HG03521 (cell line): ENCODE results near the gene ARHGAP8.
"Not testable (repeated sequence)": the region's sequence is repeated elsewhere in the genome, so short reads cannot be mapped to it uniquely, and the experiment has no call there.

Experiments used
- ATAC-seq: cut with Tn5 transposase; IDR thresholded peaks from one replicate; pipeline ENCODE4 v1.9.1; 2021; ENCODE audit warnings: mild to moderate bottlenecking, moderate library complexity; ENCODE audit not compliant: unreplicated experiment

ARHGAP8 gene

DNA sequence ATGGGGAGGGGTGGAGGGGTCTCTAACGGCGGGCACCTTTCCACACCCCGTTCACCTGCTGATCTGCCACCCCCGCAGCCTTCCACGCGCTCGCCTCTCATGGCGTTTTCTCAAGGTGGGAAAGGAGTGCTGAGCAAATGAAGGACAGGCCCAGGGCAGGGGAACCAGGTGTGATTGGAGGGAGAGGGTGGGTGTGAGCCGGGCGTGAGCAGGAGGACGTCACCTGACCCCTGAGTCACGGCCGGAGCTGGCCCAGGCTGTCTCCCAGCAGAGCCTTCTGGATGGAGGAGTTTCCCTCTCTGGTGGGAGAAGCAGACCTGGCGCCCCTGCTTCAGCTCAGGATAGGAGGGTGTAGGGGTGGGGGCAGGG, 14.0 kb upstream of the ARHGAP8 start:
- no peak for ATAC-seq

DNA sequence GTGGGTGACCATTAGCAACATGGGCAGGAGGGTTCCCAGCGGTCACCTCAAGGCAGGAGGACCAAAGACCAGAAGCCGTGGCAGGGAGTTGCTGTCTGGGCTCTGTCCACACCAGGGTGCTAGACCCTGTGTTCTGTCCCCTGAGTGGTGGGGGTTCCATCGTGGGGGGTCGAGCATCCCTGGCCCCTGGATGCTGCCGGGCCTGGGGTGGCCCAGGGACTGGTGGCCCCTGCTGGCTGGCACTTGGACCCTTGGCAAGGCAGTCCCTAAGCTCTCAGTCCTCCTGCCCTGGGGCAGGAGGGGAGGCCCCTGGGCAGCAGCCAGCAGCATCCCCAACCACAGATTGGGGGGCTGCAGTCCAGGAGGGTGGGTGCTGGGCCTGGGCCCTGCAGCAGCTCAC, 13.4 kb upstream of the ARHGAP8 start:
- ATAC-seq, result no peak

DNA sequence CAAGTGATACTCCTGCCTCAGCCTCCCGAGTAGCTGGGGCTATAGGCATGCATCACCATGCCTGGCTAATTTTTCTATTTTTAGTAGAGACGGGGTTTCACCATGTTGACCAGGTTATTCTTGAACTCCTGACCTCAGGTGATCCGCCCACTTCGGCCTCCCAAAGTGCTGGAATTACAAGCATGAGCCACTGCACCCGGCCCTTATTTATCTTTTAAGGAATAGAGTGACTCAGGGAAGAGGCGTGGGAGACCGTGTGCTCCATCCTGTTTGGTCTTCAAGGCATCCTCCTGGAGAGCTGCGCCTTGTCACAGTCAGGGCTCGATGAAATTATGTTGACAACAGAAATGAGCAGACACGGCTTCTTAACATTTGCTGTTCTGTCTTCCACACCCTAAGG, 12.7 kb upstream of the ARHGAP8 start:
- not testable (repeated sequence) for ATAC-seq

DNA sequence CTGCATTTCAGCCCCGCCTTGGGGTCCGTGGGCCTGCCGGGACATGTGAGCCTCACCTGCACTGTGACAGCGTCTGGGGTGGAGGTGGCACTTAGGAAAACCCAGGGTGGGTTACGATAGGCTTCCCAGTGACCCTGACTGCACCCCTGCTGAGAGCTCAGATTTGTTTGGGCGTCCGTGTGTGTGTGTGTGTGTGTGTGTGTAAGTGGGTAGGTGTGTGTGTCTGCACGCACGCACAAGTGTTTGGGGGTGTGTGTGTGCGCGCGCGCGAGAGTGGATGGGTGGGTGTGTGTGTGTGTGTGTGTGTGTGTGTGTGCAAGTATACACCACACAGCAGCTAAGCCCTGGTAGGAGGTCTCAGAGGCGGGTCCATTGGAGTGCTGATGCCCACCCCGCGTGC, 12.1 kb upstream of the ARHGAP8 start:
- no peak for ATAC-seq

DNA sequence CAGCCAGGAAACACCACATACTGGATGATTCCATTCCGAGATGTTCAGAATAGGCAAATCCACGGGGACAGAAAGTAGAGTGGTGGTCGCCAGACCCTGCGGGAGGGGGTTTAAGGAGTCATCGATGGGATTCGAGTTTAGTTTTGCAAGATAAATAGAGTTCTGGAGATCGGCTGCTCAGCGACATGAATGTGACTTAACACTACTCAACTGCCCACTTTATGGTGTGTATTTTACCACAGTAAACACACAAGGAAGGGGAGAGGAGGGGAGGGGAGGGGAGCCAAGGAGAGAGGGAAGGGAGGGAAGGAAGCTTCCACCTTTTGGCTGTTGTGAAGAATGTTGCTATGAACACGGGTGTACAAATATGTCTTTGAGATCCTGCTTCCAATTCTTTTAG, 10.4 kb upstream of the ARHGAP8 start:
- no peak for ATAC-seq

DNA sequence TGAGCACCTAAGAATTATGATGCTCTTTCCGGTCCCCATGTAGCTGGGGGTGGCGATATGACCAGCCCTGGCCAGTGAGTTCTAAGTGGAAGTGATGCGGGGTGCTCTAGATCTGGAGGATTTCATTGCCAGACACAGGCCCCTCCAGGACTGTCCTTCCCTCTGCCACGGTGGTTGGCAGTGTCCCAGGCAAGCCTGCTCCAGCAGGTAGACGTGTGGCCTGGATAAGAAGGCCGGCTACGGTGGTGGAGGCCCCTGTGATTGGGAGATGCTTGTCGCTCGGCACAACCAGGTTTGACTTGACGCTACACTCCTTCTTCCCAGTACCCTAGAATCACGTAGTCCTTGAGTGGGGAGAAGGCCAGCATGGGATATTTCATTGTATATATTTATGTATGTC, 9.1 kb upstream of the ARHGAP8 start:
- no peak for ATAC-seq

DNA sequence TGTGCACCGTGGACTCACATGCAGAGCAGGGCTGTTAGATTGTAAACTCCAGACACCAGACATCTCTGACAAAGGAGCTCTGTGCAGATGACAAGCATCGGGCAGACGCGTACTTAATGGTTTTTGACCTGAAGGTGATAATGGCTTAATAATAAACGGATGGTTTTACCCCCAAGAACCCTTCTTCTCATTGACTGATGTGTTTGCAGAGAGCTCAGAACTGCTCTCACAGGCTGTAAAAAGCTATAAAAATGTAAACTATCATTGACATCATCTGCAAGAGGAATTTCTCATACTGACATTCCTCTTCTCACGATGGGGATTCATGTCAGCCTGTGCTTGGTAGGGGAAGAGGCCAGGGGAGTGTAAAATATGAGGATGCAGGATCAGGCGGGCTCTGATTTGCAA, 8.6 kb upstream of the ARHGAP8 start:
- ATAC-seq, result no peak

DNA sequence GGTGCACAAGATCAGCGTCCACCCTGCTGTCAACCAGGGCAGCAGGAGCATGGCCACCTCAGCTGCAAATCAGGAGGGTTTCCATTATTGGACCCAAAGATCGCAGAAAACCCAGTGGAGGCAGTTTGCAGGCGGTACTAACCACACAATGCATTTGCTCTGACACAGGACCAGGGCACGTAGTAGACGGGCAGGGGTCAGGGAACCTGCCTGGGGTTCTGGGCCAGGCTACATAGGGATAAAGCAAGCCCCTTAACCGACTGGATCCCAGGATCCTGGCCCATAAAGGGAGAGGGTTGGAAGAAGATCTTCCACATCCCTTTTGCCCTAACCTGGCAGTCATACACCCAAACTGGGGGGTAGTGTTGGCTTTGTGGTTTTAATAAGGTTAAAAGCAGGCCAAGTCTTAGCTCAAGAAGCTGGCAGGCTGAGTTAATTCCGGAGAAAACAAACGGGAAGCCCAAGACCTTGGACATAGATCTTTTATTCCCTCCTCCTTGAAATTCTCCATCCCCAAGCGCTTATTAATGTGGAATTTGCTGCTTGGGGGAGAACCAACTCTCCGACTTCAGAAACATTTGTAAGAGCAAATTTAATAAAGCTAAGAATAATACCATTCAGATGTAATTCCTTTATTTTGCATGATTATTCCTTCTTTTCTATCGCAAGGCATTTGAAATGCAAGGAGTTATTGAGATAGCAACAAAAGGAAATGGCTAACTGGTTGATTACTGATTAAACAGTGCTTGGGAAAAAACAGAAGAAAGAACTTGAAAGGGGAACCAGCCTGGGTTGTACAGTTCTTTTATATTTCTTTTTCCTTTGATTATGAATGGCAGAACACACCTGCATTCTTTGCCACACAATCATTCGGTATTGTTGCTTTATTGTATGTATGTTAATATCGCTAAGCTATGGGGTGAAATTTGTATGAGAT, 6.3 kb upstream of the ARHGAP8 start:
- ATAC-seq, result no peak

DNA sequence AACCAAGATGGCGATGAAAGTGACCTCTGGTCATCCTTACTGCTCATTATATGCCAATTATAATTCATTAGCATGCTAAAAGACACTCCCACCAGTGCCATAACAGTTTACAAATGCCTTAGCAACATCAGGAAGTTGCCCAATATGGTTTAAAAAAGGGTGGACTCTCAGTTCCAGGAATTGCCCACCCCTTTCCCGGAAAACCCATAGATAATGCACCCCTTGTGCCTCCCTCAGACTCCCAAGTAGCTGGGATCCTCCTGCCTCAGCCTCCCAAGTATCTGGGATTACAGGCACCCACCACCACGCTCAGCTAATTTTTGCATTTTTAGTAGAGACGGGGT, 4.6 kb upstream of the ARHGAP8 start:
- ATAC-seq, result not testable (repeated sequence)

DNA sequence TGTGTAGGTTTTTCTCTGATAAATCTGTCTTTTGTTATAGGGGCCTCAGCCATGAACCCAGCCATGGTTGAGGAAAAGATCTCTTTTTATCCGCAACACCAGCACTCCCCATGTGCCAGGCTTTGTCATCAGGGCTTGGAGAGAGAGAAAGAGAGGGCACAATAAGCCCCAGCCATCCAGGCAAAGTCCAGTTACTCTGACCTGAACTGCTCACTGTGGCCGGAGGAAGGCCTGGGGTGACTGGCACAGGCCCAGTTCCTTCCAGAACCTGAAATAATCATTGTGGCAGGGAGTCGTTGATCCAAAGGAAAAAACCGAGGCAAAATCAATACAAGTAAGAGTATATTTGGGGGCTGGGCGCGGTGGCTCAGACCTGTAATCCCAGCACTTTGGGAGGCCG, 3.9 kb upstream of the ARHGAP8 start:
- no peak for ATAC-seq

DNA sequence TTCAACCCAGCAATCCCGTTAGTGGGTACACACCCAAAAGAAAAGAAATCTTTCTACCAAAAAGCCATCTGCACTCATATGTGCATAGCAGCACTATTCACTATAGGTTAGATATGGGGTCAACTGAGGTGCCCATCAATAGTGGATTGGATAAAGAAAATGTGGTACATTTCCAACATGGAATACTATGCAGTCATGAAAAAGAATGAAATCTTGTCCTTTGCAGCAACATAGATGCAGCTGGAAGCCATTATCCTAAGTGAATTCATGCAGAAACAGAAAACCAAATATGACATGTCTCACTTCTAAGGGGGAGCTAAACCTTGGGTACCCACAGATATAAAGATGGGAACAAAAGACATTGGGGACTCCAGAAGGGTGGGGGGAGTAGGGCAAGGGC, 1.9 kb upstream of the ARHGAP8 start:
- ATAC-seq, result no peak

DNA sequence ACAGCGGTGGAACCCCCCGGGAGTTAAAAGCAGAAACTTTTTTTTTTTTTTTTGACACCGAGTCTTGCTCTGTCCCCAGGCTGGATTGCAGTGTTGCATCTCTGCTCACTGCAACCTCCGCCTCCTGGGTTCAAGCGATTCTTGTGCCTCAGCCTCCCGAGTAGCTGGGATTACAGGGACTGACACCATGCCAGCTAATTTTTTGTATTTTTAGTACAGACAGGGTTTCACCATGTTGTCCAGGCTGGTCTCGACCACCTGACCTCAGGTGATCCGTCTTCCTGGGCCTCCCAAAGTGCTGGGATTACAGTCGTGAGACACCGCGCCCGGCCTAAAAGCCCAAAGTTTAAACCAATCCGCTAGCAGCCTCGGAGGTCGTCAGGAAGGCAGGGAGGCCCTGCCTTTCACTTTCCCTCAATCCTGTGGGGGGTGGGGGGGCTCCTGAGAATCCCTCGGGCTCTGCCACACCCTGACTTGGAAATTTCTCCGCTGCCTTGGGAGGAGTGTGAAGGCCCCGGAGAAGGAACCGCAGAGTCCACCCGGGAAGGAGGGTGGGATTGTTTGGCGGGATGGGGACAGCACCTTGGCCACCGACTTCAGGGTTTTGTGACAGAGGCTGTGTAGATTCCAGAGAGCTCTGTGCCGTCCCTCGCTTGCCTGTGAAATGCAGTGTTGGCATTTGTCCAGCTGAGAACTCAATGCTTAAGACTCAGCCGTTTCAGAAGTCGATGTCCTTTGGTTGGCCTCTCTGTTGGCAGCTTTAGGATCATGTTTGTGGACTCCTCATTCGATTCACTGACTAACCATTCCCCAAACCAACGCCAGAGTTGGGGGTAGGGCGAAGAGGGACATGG, 1.0 kb downstream of the ARHGAP8 start:
- ATAC-seq, result no peak

DNA sequence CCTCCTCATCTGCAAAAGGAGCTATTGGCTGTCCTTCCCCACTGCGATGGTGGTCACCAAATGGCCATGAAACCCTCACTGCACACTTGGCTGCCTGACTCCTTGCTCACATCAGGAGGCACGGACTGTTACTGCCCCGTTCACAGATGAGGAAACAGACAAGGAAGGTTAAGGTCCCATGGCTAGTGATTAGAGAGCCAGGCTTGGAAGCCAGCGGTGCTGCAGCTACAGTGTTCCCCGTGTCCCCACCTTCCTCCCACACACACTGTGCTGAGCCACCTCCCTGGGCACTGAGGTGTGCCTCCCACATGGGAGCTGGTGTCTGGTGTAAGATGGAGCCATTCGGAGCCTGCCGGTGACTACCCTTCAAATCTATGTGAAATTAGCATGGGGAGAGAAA, 2.6 kb downstream of the ARHGAP8 start:
- ATAC-seq, result no peak

DNA sequence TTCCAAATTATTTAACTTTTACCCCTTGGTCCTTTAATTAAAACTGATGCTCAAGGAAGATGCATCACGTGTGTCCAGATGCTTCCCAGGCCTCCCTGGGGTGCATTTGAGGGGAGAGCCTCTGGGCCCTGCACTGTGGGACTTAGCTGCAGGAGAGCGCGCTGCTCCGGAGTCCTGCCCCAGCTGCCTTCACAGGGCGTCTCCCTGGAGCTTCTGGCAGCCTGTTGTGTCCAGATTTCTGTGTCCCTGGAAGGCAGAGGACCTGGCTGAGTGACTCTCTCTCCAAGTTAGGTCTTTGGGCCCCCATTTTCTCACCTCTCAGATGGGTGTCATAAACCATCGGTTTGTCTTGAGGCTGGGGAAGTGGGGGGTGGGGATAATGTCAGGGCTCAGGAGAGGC, 3.0 kb downstream of the ARHGAP8 start:
- no peak for ATAC-seq

DNA sequence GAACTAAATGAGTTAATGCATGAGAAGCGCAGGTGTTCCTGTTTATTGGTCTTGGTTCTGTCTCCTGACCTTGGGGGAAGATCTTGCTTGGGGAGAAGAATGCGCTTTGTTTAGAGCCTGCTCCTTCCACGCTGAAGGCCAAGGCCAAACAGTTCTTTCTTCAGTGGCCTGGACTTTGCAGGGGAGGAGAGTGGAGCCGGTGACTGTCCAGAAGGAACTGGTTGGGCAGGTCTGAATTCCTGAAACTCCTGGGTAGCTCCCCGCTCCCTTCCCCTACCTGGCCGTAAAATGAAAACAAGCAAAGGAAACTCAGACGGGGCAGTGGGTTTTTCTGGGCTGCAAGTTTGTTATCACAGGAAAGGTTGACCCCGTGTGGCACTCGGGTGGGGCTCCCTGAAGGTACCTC, 3.6 kb downstream of the ARHGAP8 start:
- no peak for ATAC-seq

DNA sequence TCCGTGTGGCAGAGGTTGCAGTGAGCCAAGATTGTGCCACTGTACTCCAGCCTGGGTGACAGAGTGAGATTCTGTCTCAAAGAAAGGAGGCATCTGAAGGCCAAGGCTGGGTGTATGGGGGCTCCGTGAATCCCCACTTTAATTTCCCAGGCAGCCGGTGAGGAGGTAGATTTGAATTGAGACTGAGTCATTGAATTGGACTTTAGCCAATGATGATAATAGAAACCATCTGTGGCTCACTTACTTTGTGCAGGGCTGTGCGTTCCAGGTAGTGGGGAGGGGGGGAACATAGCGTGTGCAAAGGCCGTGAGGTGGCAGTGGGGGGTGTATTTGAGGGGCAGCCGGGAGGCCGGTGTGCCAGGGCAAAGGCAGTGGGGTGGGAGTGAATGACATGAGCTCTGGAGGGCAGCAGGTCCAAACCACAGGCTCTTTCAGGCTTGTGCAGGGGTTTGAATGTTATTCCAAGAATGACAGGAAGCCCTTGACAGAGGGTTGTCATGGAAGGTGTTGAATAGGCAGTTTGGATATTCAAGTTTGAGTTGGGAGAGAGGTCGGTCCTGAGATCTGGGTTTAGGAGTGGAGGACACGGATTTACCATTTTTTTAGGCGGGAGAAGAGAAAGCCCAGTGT, 6.1 kb downstream of the ARHGAP8 start:
- ATAC-seq, result no peak

DNA sequence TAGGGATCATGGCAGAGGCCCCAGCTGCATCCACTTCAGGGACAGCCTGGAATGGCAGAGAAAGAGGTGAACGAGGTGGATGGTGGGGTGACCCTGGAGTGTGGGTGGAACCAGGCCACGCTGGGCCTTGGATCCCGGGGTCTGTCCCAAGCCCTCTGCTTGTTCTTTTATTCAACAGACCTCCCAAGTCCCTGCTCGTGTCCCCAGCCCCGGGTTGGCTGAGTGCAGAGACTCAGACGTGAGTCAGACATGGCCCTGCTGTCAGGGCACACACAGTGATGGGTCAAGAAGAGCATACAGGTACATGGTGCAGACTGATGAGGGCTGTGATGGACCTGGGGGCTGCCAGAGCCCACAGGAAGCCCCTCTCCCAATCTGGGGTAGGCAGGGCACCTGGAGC, 6.6 kb downstream of the ARHGAP8 start:
- ATAC-seq, result no peak

DNA sequence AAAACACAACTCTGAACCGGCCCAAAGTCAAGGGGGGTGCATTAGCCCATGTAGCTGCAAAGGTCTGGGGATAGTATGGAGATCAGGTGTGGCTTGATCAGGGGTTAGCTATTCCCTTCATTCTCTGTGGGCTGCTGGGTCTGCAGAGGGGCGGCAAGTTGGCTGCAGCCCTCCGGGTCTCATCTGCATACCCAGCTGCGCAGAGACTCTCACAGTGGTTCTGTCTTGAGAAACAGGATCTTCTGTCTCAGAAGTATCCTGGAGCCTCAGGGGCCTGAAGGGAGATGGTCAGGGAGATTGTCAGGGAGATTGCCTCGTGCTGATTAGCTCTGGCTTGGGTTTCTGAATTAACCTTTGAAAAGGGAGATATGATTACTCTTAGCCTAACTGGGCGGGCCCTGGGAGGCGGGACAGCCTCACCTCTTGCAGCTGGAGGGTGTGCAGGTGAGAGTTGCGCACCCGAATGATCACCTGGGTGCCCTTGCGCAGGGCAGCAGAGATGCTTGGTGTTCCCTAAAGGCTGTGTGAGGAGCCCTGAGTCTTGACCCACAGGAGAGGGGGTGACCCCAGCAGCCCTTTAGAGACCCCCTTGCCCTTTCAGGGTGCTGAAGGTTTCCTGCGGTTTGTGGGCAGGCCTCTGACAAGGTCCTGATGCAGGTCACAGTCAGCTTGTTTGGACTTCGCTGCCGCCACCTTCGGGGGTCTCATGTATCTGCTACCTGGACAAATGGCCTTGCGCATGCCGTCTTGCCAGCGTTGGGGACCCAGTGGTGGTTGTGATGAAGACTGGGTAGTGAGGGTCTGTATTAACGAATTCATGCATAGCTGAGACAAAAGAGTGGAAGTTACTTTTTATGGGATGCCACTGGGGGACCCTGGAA, 7.3 kb downstream of the ARHGAP8 start:
- ATAC-seq, result no peak

DNA sequence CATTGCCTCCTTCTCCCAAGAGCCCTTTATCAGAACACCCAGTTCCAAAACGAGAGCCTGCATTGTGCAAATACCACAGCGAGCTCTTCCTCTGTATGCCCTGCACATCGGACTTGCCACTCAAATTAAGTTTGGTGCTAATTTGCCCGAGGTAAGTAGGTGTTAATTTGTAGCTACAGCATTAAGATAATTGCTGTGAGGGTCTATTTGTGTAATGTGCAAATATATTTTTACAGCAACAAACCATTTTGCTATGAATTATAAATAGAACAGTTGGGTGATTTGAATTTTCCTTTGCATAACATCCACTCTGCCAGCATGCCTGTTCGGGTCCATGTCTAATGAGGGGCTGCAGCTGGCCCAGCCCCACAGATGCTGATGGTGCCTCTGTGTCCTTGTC, 8.1 kb downstream of the ARHGAP8 start:
- ATAC-seq, result no peak

DNA sequence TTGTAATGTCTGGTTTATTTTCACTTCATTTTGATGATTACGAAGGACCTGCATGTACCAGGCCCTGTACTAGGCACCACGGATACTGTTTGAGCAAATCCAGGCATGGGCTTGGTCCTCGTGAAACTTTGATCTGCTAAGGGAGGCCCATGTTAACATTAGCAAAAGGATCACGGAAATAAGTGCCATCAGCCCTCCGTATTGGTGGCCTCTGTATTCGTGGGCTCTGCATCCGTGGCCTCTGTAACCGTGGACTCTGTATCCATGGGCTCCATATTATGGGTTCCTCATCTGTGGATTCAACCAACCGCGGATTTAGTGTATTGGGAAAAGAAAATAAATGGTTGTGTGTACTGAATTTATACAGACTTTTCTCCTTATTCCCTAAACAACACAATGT, 8.7 kb downstream of the ARHGAP8 start:
- no peak for ATAC-seq

DNA sequence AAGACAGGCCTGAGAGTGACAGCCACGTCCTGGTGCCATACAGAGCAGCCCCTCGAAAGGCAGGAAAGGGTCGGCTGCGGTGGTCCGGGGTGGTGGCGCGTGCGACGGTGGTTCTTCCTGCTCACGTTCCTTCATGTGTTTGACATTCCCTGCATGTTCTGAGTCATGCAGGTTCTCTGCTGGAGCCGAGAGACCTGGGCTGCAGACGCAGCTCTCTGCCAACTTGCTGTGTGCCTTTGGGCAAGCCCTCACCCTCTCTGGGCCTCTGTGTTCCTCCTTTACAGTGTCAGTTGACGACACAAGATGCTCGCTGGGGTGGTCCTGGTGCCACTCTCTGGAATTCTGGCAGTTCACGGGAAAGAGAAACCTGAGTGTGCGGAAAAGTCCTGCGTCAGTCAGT, 12.0 kb downstream of the ARHGAP8 start:
- ATAC-seq, result no peak
